ENCODE measurements around the gene CDC73.

DNA sequence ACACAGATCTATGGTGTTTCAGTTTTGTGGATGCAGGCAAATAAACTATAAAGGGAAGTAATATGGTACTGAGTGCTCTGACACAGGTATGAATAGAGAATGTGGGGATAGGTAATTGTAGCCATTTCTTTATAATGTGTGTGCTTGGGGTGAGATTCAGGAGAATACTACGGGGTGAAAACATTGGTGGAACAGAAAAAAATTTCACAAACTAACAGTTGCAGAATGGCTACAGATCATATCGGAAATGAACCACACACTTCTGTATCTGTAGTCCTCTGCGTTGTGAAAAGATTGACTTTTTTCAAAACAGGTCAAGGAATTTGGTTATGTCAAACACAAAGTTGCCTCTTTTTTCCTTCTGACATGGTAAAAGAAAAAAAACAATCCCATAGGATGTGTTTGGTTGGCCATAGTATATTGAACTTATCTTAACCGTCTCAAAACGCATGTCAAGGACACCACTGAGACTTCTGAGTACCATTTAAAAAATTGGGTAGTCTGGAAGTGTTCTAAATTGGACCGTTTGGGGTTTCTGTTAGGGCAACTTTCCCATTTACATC is 1.1 kb upstream of the CDC73 start:
- TF ChIP-seq CTCF (optimal IDR thresholded peaks at IDR 0.05 in 1 of 3, IDR thresholded peaks at IDR 0.05 in 1 of 3, conservative IDR thresholded peaks at IDR 0.05 in 1 of 3; ENCODE audit: extremely low read depth in 1 of 3, insufficient read depth in 2 of 3, low read length in 3 of 3) (no peak), EZH2 (IDR thresholded peaks at IDR 0.05; ENCODE audit: low read length) (no peak)

Measured in keratinocyte (primary cell).